ENCODE measurements around the gene ATP11B.

GRCh38 chr3:182940266-182940808 lies 147.0 kb downstream of the ATP11B start:
- TF ChIP-seq POLR2AphosphoS5 (IDR thresholded peaks at IDR 0.05; ENCODE audit: low read depth) (no peak), CTCF (conservative IDR thresholded peaks at IDR 0.05; ENCODE audit: low read depth in 2 of 2) (no peak), EZH2 (IDR thresholded peaks at IDR 0.05; ENCODE audit: low read depth, unreplicated experiment) (no peak), EZH2phosphoT487 (IDR thresholded peaks at IDR 0.05; ENCODE audit: unreplicated experiment) (no peak), NANOG (IDR thresholded peaks at IDR 0.05; ENCODE audit: borderline replicate concordance) (no peak), JUNB (IDR thresholded peaks at IDR 0.05; ENCODE audit: unreplicated experiment) (no peak)
